IPS DF 4.7 (cell line): ENCODE results near the gene SBNO2.

Experiments used
- DNase-seq: peaks from one replicate; pipeline ENCODE4 v3.0.0-alpha.2; 2013; ENCODE audit warnings: low spot score; ENCODE audit errors: extremely low read depth

SBNO2 gene

GRCh38 chr19:1108291-1109031 lies 65.6 kb downstream of the SBNO2 start:
- DNase-seq: no peak

GRCh38 chr19:1107661-1108261 lies 66.3 kb downstream of the SBNO2 start:
- no peak for DNase-seq

DNA sequence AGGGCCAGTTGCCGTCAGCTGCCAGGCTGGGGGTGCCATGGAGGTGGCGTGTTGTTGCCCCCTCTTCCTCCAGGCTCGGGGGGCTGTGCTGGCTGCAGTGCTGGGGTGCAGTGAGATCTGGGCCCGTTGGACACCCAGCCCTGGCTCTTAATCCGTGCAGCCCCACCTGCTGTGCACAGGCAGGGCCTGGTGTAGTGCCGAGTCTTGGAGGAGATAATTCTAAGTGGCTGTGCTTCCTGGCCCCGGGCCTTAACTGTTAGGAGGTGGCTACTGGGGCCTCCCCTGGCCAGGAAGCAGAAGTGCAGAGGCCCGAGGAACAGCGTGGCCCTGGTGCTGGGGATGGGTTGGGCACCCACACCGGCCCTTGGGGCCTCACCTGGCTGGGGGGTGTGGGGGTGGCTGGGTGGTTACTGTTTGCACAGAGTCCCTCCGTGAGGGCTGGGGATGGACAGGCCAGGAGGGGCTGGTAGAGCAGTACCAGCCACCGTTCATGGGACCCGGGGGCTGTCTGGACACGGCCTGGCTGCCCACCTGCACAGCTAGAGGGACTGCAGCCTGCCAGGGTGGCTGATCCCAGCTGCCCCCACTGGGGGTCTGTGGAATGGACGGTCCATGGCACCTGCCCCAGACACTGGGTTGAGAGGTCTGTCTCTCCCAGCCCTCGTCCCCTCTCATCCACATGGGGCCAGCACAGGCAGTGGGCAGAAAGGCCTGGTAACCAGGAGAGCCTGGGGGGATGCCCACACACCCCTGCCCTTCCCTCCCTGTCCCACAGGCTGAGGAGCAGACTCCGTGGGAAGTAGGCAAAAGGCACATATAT lies 67.0 kb downstream of the SBNO2 start:
- no peak for DNase-seq

DNA sequence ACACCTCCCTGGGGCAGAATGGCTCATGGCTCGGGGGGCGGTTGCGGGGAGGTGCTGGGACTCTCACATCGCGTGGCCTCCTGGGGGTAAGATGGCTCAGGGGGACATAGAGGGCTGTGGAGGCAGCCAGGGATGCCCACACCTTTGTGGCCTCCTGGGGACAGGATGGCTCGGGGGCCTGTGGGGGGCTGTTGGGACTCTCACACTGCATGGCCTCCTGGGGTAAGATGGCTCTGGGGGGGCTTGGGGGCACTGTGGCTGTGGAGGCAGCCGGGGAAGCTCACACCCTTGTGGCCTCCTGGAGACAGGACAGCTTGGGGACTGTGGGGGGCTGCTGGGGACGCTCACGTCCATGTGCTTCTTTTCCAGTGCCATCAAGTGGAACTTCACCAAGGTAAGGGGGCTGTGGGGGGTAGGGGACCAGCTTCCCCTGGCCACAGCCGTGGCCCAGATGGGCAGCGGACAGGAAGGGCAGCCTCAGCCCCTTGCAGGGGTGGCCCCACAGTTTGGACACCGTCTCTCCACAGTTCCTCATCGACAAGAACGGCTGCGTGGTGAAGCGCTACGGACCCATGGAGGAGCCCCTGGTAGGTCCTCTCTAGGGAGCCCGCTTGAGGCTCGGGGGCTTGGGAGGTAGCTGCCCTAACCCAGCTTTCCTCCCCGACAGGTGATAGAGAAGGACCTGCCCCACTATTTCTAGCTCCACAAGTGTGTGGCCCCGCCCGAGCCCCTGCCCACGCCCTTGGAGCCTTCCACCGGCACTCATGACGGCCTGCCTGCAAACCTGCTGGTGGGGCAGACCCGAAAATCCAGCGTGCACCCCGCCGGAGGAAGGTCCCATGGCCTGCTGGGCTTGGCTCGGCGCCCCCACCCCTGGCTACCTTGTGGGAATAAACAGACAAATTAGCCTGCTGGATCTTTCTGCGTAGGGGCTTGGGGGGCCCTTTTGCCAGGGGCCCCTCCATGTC lies 67.9 kb downstream of the SBNO2 start:
- no peak for DNase-seq

- DNase-seq: no peak
These were observed 68.8 kb downstream of the SBNO2 start for GRCh38 chr19:1105008-1105872.

GRCh38 chr19:1104311-1105007 lies 69.6 kb downstream of the SBNO2 start:
- no peak for DNase-seq

DNA sequence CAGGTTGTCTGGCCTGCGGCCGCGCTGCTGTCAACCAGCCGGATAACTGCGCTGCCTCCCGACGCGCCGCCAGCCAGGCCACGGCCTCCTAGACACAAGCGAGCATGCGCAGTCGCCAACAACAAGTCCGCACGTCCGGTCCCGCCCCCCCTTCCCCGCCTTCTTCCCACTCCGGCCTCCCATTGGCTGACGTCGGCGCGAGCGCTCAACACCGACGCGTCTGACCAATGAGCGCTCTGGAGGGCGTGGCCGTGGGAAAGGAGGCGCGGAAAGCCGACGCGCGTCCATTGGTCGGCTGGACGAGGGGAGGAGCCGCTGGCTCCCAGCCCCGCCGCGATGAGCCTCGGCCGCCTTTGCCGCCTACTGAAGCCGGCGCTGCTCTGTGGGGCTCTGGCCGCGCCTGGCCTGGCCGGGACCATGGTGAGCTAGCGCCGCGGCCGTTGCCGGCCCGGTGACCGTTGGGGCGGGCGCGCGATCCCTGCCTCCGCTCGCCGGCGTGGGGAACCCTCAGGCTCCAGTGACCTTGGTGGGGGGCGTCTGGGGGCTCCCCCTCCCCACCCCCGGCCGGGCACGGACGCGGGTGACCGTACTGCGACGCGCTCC lies 70.3 kb downstream of the SBNO2 start, which contains the start of gene GPX4:
Gene GPX4, plus strand, starts transcription at position 287 of the 603 bp plus-strand sequence. Its CDS starts 50 bp downstream, at position 337.
- DNase-seq: no peak

DNA sequence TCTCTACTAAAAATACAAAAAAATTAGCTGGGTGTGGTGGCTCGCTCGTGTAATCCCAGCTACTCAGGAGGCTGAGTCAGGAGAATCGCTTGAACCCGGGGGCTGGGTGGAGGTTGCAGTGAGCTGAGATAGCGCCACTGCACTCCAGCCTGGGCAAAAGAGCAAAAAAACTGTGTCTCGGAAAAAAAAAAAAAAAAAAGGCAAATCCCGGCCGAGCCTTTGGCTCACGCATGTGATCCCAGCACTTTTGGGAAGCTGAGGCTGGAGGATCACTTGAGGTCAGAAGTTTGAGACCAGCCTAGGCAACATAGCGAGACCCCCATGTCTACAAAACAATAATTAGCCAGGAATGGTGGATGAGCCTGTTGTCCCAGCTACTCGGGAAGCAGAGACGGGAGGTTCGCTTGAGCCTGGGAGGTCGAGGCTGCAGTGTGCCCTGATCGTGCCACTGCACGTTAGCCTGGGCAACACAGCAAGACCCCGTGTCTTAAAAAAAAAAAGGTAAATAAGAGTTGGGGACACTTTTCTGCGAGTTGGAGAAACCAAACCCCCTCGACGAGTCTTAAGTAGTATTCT lies 70.8 kb downstream of the SBNO2 start:
- no peak for DNase-seq

- DNase-seq: no peak
These were observed 71.5 kb downstream of the SBNO2 start for GRCh38 chr19:1102407-1103131.

GRCh38 chr19:1101337-1101698 lies 72.8 kb downstream of the SBNO2 start:
- DNase-seq: no peak

DNA sequence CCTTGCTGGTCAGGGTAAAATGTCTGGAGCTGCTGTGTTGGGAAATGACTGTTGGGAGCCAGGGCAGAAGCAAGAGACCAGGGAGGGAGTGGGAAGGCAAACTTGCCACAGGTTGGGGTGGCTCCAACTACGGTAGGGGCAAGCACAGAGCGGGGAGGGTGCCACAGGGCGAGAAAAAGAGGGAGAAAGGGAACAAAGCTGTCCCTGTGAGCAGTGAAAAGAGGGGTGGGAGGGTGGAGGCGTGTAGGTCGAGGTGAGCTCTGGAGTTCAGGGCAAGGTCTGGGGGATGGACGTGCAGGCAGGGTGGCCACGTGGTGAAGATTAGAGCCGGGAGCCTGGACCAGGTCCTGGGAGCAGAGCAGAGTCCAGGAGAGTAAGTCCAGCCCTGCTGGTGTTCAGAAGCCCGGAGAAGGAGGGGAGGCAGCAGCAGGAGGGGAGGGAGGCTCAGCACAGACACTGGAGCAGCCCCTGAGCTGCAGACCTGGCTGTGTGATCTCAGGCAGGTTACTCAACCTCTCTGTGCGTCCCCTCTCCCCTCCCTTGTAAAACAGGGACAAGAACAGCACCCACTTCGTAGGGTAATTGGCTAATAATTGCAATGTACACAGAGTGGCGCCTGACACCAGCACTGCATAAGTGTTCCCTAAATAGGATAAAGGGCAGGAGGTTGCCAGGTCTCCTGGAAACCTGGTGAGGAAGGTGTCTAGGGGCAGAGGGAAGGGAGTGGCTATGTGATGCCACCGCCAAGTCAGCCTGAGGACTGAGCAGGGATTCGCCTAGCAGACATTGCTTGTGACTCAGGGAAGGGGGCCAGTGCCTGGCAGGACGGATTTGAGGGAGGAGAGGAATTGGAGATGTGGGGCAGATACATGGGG lies 75.7 kb downstream of the SBNO2 start:
- no peak for DNase-seq

- DNase-seq: no peak
These were observed 76.3 kb downstream of the SBNO2 start for GRCh38 chr19:1097810-1098176.

DNA sequence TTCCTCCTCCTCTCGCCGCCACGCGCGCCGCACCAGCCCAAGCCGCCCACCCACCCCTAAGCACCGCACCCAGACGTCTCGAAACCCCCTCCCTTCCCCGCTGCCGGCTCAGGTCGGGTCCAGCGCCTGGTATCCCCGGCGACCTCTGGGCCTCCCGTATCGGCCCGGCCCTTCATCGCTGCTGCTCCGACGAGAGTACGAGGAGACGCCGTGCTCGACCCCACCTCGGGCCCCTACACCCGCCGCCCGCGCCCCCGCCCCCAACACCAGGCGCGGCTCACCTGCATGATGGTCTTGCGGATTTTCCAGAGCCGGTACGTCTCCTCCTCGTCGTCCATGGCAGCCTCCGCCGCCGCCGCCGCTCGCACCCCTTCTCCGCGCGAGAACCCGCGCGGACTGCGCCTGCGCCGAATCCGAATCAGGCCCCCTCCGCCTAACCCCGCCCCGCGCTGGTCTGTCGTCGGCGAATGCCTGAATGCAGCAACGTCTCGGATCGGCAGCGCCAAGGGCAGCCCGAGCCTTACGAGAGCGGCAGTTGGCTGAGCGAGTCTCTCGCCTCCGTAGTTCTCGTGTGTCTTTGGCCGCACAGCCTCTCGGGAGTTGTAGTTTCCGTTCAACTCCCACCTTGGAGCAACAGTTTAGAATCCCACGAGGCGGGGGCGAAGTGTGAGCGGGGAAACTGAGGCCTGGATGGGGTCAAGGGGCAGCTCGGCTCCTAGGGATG lies 78.9 kb downstream of the SBNO2 start, which contains the start of gene POLR2E:
Gene POLR2E, minus strand, starts transcription at position 398 of the 724 bp plus-strand sequence. Its CDS starts 60 bp downstream, at position 338.
- DNase-seq: no peak

DNA sequence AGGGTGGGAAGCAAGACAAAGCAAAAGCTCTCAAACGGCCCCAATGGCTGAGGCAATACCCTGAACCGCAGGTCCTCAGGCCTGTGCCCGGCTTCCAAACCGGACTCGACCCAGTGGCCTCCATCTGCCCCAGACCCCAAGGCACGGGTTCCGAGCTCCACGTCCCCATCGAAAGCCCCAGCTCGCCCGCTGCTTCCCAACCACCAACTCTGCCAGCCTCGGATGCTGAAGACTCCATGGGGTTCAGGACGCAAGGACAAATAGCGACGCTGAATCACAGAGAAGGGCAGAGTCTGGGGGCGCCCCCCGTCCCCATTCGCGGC lies 79.5 kb downstream of the SBNO2 start:
- DNase-seq: no peak

GRCh38 chr19:1093811-1094553 lies 80.1 kb downstream of the SBNO2 start:
- no peak for DNase-seq

- no peak for DNase-seq
These were observed 80.7 kb downstream of the SBNO2 start for GRCh38 chr19:1093330-1093729.
